KOPT-K1 (cell line): Measurements from ENCODE around the gene TAS2R1.

Experiments
- H3K27ac ChIP-seq: fragments of 200-600 bp; sonication (generic); 2 replicates; pipeline ENCODE4 v1.5.1; 2016; ENCODE audit warnings: antibody characterized with exemption, mild to moderate bottlenecking, low read depth, low read length; ENCODE audit not compliant: poor library complexity, severe bottlenecking
- H3K36me3 ChIP-seq: fragments of 200-600 bp; sonication (generic); 2 replicates; pipeline ENCODE4 v1.5.1; 2017; ENCODE audit warnings: antibody characterized with exemption, mild to moderate bottlenecking, low read length, moderate library complexity; ENCODE audit not compliant: insufficient read depth
- H3K9me3 ChIP-seq: fragments of 200-600 bp; sonication (generic); 2 replicates; pipeline ENCODE4 v1.5.1; 2017; ENCODE audit warnings: antibody characterized with exemption, low read length, mild to moderate bottlenecking; ENCODE audit not compliant: insufficient read depth, poor library complexity, severe bottlenecking

TAS2R1 gene

GRCh38 chr5:9630251-9630650, at the start of gene TAS2R1:
Gene TAS2R1, minus strand, starts transcription at chr5:9630351. Its CDS starts 319 bp downstream, at chr5:9630032.
- Histone ChIP-seq H3K36me3 (no peaks in the 10 kb centered on the region), H3K27ac (no peak within 1 kb of the TSS), H3K9me3 (no peaks in the 10 kb centered on the region)

GRCh38 chr5:9670371-9670770, 40.2 kb upstream of the TAS2R1 start:
- H3K36me3 ChIP-seq: no peaks in the 10 kb centered on the region
- no peak overlapping the region for H3K27ac ChIP-seq
- H3K9me3 ChIP-seq: no peaks in the 10 kb centered on the region

GRCh38 chr5:9667906-9668305, 37.8 kb upstream of the TAS2R1 start:
- no peak overlapping the region for H3K27ac ChIP-seq
- no peaks in the 10 kb centered on the region for H3K36me3 ChIP-seq

GRCh38 chr5:9663891-9664290, 33.7 kb upstream of the TAS2R1 start:
- H3K27ac ChIP-seq: no peak overlapping the region
- H3K36me3 ChIP-seq: no peaks in the 10 kb centered on the region
- no peaks in the 10 kb centered on the region for H3K9me3 ChIP-seq

More at GRCh38 chr5:9667906-9668305, 37.8 kb upstream of the TAS2R1 start:
- H3K9me3 ChIP-seq: no peaks in the 10 kb centered on the region

GRCh38 chr5:9661316-9662015, 31.3 kb upstream of the TAS2R1 start:
- Histone ChIP-seq H3K27ac (no peak overlapping the region), H3K9me3 (no peaks in the 10 kb centered on the region), H3K36me3 (no peaks in the 10 kb centered on the region)

- Histone ChIP-seq H3K27ac (no peak overlapping the region), H3K36me3 (no peaks in the 10 kb centered on the region), H3K9me3 (no peaks in the 10 kb centered on the region)
Measured at GRCh38 chr5:9658706-9659105, 28.6 kb upstream of the TAS2R1 start.

- no peak overlapping the region for H3K27ac ChIP-seq
- no peaks in the 10 kb centered on the region for H3K9me3 ChIP-seq
- no peaks in the 10 kb centered on the region for H3K36me3 ChIP-seq
Measured at GRCh38 chr5:9657819-9658218, 27.7 kb upstream of the TAS2R1 start.

GRCh38 chr5:9655641-9656040, 25.5 kb upstream of the TAS2R1 start:
- no peaks in the 10 kb centered on the region for H3K9me3 ChIP-seq

GRCh38 chr5:9654886-9655285, 24.7 kb upstream of the TAS2R1 start:
- Histone ChIP-seq H3K27ac (no peak overlapping the region), H3K36me3 (no peaks in the 10 kb centered on the region), H3K9me3 (no peaks in the 10 kb centered on the region)

More at GRCh38 chr5:9655641-9656040, 25.5 kb upstream of the TAS2R1 start:
- H3K36me3 ChIP-seq: no peaks in the 10 kb centered on the region
- no peak overlapping the region for H3K27ac ChIP-seq

GRCh38 chr5:9653811-9654210, 23.7 kb upstream of the TAS2R1 start:
- Histone ChIP-seq H3K9me3 (no peaks in the 10 kb centered on the region), H3K36me3 (no peaks in the 10 kb centered on the region), H3K27ac (no peak overlapping the region)

GRCh38 chr5:9653061-9653460, 22.9 kb upstream of the TAS2R1 start:
- H3K36me3 ChIP-seq: no peaks in the 10 kb centered on the region
- no peaks in the 10 kb centered on the region for H3K9me3 ChIP-seq
- no peak overlapping the region for H3K27ac ChIP-seq

- H3K27ac ChIP-seq: no peak overlapping the region
- no peaks in the 10 kb centered on the region for H3K36me3 ChIP-seq
- no peaks in the 10 kb centered on the region for H3K9me3 ChIP-seq
Measured at GRCh38 chr5:9652295-9652694, 22.1 kb upstream of the TAS2R1 start.

GRCh38 chr5:9646843-9647242, 16.7 kb upstream of the TAS2R1 start:
- no peaks in the 10 kb centered on the region for H3K36me3 ChIP-seq
- H3K27ac ChIP-seq: no peak overlapping the region
- no peaks in the 10 kb centered on the region for H3K9me3 ChIP-seq

- Histone ChIP-seq H3K36me3 (no peaks in the 10 kb centered on the region), H3K9me3 (no peaks in the 10 kb centered on the region)
Measured at GRCh38 chr5:9644630-9645029, 14.5 kb upstream of the TAS2R1 start.

GRCh38 chr5:9642621-9643020, 12.5 kb upstream of the TAS2R1 start:
- Histone ChIP-seq H3K27ac (no peak overlapping the region), H3K36me3 (no peaks in the 10 kb centered on the region), H3K9me3 (no peaks in the 10 kb centered on the region)

More at GRCh38 chr5:9644630-9645029, 14.5 kb upstream of the TAS2R1 start:
- H3K27ac ChIP-seq: no peak overlapping the region

- no peak overlapping the region for H3K27ac ChIP-seq
- H3K36me3 ChIP-seq: no peaks in the 10 kb centered on the region
- no peaks in the 10 kb centered on the region for H3K9me3 ChIP-seq
Measured at GRCh38 chr5:9641806-9642355, 11.7 kb upstream of the TAS2R1 start.
